ENCODE results near the gene HMGB1.
A peak's percentile ranks its signal among the peaks of the same experiment; 100 is the strongest.

The HMGB1 gene

DNA sequence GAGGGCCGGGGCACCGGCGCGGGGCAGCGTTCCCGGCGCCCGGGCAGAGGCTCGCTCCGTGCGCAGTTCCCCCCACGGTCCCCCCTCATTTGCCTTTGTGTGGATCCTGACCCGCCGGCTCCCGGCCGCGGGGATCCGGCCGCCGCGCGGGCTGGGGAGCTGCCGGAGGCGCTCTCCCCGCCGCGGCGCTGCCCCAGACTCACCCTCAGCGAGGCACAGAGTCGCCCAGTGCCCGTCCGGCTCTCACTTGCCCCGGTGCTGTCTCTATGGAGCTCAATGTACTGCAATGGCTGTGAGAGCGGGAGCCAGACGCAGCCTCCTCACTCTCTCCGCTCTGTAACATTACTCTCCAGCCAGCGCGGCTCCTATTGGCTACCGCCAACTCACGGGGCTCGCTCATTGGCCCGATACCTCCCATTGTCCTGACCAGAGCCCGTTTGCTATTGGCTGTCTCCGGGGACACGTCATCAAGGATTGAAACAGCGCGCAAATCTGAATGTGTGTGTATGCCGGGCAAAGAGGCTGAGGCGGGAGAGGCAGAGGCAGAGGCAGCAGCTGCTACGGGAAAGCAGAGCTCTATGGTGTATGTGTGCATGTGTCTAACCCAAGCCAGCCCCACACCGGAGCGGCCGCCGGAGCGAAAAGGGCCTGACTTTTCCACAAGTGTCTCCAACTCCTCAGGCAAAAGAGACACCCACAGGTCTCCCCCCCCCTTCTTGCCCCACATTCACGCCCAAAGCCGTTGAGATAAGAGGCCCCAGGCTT lies at the start of gene HMGB1:
TSS of gene HMGB1 (minus strand) at position 344 of the 765 bp plus-strand sequence. CDS start 2,256 bp downstream, outside the sequence.
- DNase-seq: peak; percentile 94

DNA sequence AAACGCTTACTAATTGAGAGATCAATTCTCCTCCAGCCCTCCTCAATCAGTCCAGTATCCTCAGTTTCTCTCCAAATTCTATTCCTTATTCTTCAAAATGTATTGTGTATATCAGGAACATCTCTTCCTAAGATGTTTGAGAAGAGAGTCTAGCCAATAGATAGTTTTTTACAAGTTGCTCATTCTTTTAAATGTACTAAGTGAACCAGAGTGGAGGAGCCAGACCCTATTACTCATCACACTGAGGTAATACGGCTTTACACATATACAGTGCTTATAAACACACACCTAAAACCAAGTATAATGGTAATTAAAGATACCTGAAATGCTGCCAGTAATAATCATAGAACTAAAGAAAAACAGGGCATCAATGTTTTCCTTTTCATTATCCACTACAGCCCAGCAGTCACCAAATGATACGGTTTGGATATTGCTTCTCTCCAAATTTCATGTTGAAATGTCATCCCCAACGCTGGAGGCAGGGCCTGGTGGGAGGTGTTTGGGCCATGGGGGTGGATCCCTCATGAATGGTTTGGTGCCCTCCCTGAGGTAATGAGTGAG lies 45.2 kb upstream of the HMGB1 start:
- DNase-seq: no peak

DNA sequence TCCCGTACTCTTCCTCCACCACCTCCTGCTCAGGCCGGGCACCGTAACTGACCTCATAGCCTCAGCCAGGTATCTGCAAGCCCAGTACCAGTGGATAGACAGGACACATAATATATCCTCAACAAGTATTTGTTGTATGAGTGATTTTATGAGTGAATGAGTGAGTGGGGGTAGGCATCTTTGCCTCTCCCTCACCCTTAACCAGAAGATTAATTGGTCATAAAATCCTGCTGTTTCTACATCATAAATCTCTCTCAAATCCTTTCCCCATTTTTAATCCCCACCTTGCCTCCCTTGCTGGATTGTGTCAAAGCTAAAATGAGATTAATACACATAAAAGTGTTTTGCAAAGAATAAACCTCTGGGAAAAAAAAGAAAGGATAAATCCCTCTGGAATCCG lies 44.4 kb upstream of the HMGB1 start:
- no peak for DNase-seq

DNA sequence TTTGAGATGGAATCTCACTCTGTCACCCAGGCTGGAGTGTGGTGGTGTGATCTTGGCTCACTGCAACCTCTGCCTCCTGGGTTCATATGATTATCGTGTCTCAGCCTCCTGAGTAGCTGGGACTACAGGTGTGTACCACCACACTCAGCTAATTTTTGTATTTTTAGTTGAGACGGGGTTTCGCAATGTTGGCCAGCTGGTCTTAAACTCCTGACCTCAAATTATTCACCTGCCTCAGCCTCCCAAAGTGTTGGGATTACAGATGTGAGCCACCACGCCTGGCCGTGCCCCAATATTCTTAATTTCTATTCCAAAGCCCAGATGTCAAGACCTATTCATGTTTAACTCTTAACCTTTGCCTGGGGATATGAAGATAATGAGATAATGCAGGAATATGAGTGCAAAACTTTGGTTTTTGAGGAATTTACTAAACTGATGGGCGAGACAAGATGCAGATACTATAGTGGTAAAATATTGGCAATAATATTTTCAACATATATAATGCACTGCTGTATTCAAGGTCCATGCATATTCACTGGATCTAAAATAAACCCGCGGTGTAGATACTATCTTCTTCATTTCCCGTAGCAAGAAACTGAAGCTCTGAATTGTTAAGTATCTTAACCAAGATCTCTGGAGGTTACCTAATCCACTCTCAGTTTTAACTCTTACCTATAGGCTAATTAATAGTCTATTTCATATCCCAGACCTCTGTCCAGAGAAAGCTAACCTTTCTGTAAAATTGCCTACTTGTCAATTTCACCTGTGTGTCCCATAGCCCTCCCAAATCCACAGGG lies 43.7 kb upstream of the HMGB1 start:
- no peak for DNase-seq

DNA sequence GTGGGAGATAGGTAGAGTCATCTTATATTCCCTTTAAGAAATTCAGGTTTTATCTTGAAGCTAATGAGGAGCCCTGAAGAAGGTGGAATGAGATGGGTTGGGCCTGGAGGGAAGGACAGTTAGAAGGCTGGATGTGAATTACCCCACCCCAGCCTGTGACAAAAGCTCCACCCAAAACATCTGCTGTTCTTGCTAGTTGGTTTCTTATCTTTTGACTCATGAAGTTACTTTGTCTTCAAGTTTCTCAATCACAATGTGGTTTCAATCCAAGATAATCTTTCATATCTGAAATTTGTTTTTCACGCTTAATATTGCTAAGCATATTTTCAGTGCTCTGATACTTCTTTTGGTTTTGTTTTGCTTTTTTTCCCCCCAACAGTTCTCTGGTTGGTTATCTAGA lies 38.3 kb upstream of the HMGB1 start:
- no peak for DNase-seq

DNA sequence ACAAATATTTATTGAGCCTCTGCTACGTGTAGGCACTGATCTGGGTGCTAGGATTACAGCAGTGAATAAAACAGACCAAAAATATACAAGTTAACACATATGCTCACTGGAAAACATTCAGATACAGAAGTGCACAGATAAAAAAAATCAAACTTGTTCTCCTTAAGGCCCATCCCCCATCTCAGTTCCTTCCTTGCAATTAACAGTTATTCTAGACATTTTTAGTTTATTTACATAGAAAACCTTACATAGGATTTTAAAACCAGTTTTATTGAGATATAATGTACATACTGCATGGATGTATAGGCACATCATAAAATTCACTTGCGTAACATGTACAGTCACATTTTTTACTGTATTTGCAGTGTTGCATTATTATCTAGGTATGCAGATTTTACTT lies 36.5 kb upstream of the HMGB1 start:
- no peak for DNase-seq

DNA sequence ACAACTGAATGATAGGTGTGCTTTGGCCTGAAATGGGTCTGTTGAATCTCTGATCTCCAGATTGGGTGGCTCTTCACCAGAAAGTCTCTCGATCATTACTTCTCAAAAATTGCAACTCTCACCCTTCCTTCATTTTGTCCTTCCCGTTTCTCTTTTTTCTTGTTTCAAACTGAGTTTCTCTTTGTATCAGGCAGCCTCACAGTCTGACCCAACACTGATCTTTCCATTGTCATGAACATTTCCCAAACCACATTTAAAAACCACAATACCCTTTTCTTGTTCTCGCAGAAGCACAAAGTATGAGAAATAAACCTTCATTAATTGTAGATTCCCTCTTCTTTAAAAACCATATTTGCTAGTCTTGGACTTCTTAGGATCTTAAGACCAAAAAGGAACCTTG lies 33.6 kb upstream of the HMGB1 start:
- no peak for DNase-seq

DNA sequence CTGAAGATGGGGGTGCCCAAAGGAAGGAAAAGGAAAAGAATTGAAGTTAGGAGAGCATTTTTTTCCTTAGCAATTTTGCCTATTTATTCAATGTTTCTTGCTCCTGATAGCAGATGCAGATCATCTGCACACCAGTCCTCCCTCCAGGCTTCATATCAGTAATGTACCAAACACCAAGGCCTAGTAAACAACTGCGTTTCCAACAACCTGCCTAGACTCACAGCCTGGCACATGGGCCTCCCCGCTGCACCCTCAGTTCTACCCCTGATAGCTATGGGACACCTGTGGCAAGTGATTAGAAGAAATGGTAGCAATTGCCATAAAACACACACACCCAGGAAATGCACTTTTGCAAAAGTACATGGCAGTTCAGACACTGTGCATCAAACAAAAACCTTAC lies 30.4 kb upstream of the HMGB1 start:
- DNase-seq: no peak

DNA sequence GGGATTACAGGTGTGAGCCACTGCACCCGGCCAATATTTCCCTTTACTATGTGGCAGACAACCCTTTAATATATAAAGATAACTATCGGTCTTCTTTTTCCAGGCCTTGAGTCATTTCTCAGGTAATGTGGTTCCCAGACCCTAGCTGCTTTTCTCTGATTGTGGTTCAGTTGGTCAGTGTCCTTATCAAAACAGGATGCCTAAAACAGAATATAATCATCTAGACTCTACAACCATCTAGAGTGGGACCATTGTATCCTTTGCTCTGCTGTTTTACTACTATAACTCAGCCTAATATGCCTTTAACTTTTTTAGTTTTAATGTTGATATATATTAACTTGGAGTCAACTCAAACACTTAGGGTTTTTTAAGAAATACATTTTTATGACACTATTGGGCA lies 30.0 kb upstream of the HMGB1 start:
- DNase-seq: no peak

DNA sequence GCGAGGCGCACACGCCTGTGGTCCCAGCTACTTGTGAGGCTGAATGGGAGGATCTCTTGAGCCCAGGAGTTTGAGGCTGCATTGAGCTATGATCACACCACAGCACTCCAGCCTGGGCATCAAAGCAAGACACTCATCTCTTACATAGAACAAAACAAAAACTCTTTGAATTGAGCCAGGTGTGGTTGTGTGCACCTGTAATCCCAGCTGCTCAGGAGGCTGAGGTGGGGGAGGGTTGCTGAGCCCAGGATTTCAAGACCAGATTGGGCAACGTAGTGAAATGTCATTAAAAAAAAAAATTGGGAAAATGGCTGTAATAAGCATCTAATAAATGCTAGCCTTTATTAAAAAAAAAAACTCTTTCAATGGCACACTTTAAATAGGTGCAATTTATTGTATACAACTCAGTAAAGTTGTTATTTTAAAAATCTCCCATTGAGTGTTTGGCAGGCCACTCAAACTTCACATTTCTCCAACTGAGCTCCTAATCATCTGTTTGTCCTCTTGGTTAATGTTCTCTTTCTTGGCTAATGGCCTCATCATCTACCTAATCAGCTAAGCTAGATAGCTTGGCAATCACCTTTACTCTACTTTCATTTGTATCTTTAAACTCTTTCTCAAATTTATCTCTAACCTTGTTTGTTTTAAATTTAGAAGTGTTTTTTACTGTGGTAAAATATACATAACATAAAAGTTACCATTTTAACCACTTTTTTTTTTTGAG lies 28.1 kb upstream of the HMGB1 start:
- DNase-seq: peak; percentile 37

DNA sequence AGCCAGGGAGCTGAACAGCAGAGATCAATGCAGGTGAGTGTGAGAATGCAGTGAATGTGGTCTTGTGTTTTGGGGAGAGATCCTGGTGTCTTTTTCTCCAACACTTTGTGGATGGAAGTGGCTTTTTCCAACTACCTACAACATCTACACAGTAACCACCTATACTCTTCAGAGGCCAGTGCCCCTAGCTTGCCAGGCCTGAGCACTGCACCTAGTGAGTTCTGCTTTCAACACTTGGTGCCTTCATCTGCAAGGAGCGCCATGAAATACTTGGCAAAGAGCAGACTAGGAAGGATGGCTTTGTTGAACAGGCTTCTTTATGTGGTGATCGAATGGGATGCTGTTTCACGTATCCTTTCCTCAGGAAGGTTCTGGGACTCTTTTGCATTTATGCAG lies 21.3 kb upstream of the HMGB1 start:
- no peak for DNase-seq

DNA sequence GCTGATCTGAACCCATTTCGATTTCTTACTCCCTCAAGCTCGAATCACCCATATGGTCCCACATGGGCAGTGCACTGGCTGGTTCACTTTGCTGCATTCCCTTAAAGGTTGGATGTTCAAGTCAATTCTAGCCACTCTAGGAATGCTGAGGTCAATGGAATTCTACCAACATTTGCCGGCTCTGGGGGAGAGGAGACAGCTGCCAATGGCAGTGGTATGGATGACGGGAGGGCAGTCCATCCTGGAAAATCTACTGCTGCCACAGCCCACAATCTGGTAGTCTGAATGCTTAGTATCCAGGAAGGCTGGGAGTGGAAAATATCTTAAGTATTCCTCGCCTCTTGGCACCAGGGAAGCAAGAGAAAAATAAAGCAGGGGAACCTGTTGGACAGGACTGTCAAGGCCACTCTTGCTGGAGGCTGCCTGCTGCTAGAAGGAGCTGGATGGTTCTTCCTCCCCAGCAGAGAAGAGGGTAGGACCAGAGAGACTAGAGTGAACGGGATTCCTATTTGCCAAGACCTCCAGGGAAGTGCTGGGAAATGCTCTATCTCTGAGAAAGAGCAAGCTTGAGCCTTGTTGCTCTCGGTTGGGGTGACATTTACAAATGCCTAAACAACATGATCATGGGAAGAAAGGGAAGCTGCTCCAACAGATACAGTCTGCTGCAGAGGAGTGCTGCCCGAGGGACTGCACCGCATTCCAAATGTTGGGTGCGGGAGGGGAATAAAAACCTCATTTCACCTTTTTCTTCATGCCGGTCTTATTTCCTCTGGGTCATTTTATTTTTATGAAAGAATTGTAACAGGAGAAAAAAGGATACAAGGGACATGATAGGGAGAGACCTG lies 20.7 kb upstream of the HMGB1 start:
- peak; percentile 1 for DNase-seq

DNA sequence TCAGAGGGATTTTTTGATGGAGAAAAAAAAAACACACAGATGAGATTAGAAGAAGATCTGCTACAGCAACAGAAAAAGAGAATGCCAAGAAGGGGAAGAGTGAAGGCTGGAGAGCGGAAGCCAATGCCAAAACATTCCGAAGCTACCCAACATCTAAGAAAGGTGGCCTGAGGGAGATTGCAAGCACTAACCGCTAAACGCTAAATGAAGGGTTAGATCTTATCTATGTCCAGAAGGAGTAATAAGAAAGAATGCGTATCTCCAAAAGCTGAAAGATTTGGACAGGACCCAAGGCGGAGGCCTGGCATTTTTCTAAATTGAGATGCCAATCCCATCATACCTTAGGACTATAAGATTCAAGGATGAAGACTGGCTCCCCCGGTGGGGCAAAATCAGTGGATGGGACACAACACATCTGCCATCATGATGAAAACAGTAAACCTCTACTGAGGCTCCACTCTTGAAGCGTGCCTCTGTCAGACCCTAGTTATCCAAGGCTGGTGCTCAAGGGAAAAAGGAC lies 15.6 kb upstream of the HMGB1 start:
- DNase-seq: no peak

DNA sequence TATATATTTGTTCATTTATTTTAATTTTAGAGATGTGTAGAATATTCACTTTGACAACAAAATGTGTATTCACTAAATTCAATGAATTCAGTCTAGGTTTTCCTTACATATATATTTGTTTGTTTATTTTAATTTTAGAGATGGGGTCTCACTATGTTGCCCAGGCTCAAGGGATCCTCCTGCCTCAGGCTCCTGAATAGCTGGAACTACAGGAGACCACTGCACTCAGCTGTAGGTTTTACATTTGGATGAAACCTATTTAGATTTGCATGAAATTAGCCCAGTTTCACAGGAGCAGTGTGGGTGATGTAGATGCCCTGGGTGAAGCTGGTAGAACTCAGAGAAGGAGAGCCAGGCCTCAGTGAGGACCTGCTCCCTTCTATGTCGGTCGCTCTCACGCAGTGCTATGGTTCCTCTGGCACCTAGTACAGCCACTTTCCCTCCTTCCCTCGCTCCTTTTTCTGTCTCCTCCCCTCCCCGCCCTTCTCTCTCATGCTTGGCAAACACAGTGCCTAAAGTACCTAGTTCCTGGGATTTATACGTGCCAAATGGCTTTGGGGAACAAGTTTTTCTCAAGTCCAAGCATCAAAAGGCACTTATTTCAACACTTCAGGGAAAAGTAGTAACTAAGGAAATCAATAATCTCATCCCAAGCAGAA lies 14.7 kb upstream of the HMGB1 start:
- DNase-seq: no peak

DNA sequence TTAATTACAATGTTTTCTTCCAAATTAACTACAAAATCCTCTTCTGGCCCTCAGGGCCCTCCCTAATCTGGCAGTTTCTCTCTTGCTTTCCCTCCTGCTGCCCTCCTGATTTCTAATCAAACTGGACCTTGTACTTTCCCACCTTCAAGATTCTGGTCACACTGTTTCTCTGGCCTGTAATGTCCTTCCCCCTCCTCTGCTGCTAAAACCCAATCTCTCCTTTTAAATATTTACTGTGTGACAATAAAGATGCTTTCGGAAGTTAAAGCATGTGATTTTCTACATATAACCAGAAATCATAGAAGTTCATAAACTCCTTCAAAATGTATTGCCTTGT lies 14.1 kb upstream of the HMGB1 start:
- DNase-seq: no peak

DNA sequence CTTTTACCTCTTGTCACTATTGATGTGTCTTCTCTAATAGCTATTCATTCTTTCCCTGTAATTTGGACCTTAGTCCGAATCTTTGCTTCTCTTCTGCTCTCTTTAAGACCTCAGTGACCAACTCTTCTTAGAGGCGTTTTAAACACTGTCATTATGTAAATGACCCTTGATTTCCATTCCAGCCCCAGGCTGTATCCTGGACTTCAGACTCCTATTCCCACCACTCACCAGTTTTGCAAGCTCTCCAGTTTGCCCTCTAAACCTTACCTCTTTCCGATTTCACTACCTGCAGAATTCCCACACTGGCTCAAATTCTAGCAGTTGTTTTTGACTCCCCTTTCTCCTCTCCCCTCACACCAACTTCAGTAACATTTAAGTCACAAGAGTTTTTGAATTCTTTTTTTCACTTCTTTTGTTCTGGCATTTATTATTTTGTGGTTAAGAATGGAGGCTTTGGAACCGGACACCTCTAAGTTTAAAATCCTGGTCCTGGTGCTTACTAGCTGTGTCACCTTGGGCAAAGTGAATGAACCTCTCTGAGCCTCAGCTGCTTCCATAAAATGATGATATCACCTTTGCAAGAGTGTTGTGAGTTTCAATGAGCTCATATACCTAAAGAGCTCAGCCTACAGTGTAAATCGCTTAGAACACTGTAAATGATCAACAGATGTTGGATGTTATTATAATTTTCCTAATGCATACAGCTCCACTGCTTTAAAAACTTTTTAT lies 13.6 kb upstream of the HMGB1 start:
- no peak for DNase-seq

DNA sequence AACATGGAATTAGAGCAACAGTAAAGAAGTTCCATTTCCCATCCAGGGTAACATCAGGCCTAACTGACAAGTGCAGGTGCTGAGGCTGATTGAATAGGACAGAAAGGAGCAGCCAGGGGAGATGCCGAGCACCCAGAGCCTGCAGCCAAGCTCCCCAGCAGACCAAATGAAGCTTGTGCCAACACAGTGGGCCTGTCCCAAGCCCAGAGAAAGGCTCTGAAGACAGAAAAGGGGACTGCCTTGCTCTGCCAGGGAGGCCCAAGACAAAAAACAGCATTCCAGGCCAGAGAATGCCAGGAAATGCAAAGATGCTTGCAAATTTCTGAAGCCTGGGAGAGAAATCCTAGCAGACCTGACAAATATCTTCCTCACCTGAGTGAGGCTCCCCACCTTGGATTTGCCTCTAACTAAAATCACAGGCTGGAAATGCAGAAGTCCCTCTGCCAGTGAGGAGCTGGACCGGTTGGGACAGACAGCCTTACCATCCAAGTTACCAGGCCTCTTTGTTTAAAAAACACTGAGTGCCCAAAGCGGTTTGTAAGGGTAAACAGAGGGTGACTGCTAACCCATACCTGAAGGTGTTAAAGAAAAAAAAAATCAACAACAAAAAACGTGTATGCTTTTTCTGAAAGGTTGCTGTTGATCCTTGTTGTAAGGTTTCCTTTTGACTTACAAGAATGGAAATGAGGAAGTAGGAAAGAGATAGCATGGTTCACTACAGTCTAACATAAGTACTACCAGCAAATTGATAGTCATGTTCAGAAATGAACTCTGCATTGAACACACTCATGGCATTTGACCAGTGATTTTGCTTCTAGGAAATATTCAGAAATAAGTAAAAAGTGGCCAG lies 11.8 kb upstream of the HMGB1 start:
- no peak for DNase-seq

DNA sequence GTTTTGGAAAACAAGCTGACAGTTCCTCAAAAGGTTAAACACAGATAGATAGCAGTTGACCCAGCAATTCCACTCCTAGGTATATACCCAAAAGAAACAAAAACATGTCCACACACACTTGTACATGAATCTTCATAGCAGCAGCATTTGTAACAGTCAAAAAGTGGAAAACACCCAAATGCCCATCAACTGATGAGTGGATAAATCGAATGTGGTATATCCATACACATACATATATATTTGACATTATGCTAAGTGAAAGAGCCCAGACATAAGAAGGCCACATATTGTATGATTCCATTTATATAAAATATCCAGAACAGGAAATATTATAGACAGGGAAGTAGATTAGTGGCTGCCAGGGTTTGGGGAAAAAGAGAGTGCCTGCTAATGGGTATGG lies 7.9 kb upstream of the HMGB1 start:
- no peak for DNase-seq

DNA sequence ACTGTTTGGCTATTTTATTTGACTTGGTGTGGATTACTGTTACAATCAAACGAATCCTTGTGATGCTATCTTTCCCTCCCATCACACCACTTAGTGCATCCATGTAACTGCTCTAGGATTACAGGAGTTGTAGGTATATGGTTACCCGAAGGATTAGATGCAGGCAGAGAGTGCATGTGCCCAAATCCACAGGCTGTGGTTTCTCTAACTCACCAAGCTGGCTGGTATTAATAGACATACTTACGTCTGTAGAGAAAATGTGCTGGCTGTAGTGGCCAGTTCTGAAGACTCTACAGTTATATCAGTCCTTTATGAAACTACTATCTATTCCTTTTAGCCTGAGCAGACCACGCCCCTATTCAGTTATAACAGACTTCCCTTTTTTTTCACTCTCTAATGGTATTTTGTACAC lies 1.1 kb upstream of the HMGB1 start:
- no peak for DNase-seq

DNA sequence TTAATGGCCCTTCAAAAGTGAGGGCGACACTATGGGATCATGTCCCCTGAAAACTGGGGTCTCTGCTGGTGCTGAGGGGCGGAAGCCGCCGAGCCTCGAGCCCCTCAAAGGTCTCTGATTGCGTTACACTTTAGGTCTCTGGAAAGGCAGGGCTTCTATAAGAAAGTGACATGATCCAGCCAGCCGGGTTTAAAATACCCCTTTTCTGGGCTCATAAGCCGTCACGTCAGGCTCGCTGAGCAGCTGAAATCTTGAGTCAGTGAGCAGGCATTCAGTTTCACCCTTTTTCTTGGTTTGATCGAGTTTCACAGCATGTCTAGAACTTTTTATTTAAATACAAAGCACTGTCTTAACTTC lies 600 bp upstream of the HMGB1 start:
- DNase-seq: no peak

DNA sequence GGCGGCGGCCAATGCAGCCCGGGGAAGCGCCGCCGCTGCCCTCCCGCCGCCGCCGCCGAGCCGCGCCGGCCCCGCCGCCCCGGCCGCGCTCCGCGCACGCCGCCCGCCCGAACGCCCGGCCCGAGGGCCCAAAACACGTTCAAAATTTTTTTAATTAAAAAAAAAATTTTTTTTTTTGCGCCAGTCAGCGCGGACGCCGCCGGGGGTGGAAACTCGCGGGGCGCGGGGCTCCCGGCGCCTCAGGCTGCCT lies 468 bp downstream of the HMGB1 start:
- no peak for DNase-seq

Data from NCI-H510A (cell line).